HEK293 (cell line): ENCODE measurements around the gene INPP5A.

Experiments used
- CTCF ChIA-PET: fragments of 350-600 bp; formaldehyde crosslinking; extraction: SDS; loops from one replicate; lab custom pipeline; 2021; ENCODE audit warnings: antibody characterized with exemption; lab: Yijun Ruan, JAX
- POLR2A ChIA-PET: fragments of 300-600 bp; formaldehyde crosslinking; extraction: SDS; loops from one replicate; lab custom pipeline; 2020; ENCODE audit warnings: antibody characterized with exemption, inconsistent platforms; lab: Yijun Ruan, JAX
- H3K27ac ChIP-seq: fragments of 200-500 bp; sonication (Bioruptor generic); 2 replicates; pipeline ENCODE4 v1.5.1; 2014; ENCODE audit warnings: low read depth, low read length, control low read depth, inconsistent platforms; ENCODE audit errors: extremely low read depth
- H3K36me3 ChIP-seq, 2 experiments: fragments of 200-500 bp in 1 of 2; sonication (Bioruptor generic) in 1 of 2; 1 replicate in 1 of 2; 2 replicates in 1 of 2; pipeline ENCODE4 v1.5.1; 2014 to 2017; ENCODE audit warnings: inconsistent platforms in 2 of 2, low read length in 2 of 2; ENCODE audit not compliant: control insufficient read depth in 2 of 2, insufficient read depth in 1 of 2
- H3K4me1 ChIP-seq: fragments of 200-500 bp; sonication (Bioruptor generic); 2 replicates; pipeline ENCODE4 v1.5.1; 2014; ENCODE audit warnings: mild to moderate bottlenecking, low read length, inconsistent platforms; ENCODE audit not compliant: control insufficient read depth, insufficient read depth
- H3K4me3 ChIP-seq: 2 replicates; pipeline ENCODE4 v1.5.1; 2011; ENCODE audit warnings: low read depth, mild to moderate bottlenecking, control low read depth, low read length, moderate library complexity
- H3K9me3 ChIP-seq: fragments of 200-500 bp; sonication (Bioruptor generic); 2 replicates; pipeline ENCODE4 v1.5.1; 2014; ENCODE audit warnings: low read depth, low read length, inconsistent platforms; ENCODE audit not compliant: control insufficient read depth, insufficient read depth
- BCL11B ChIP-seq: fragments of 450-650 bp; formaldehyde crosslinking; IDR thresholded peaks from 2 replicates; pipeline ENCODE4 v1.5.1; 2016; ENCODE audit warnings: low read depth, missing biosample characterization, missing genetic modification characterization
- GLIS1 ChIP-seq: fragments of 450-650 bp; formaldehyde crosslinking; IDR thresholded peaks from 2 replicates; pipeline ENCODE4 v1.5.1; 2016; ENCODE audit warnings: missing biosample characterization, missing genetic modification characterization
- GLIS2 ChIP-seq: fragments of 450-650 bp; formaldehyde crosslinking; IDR thresholded peaks from 2 replicates; pipeline ENCODE4 v1.5.1; 2016; ENCODE audit warnings: missing biosample characterization, missing genetic modification characterization
- HOXC10 ChIP-seq: sonication (generic); formaldehyde crosslinking; IDR thresholded peaks from 2 replicates; pipeline ENCODE4 v1.8.1; 2023; ENCODE audit warnings: mild to moderate bottlenecking, missing genetic modification reagents
- INSM2 ChIP-seq: fragments of 450-650 bp; formaldehyde crosslinking; IDR thresholded peaks from 2 replicates; pipeline ENCODE4 v1.5.1; 2016; ENCODE audit warnings: missing biosample characterization, missing genetic modification characterization
- KLF1 ChIP-seq: fragments of 450-650 bp; formaldehyde crosslinking; IDR thresholded peaks from 2 replicates; pipeline ENCODE4 v1.5.1; 2016; ENCODE audit warnings: missing biosample characterization, missing genetic modification characterization
- KLF8 ChIP-seq: fragments of 450-650 bp; formaldehyde crosslinking; IDR thresholded peaks from 2 replicates; pipeline ENCODE4 v1.5.1; 2016; ENCODE audit warnings: missing biosample characterization, missing genetic modification characterization
- OVOL3 ChIP-seq: fragments of 450-650 bp; formaldehyde crosslinking; IDR thresholded peaks from 2 replicates; pipeline ENCODE4 v1.5.1; 2016; ENCODE audit warnings: missing biosample characterization, missing genetic modification characterization
- SCRT2 ChIP-seq: fragments of 450-650 bp; formaldehyde crosslinking; IDR thresholded peaks from 2 replicates; pipeline ENCODE4 v1.5.1; 2016; ENCODE audit warnings: missing biosample characterization, missing genetic modification characterization
- SP2 ChIP-seq: fragments of 450-650 bp; formaldehyde crosslinking; IDR thresholded peaks from 2 replicates; pipeline ENCODE4 v1.5.1; 2016; ENCODE audit warnings: missing biosample characterization, missing genetic modification characterization
- ZBTB10 ChIP-seq: fragments of 450-650 bp; formaldehyde crosslinking; IDR thresholded peaks from 2 replicates; pipeline ENCODE4 v1.5.1; 2016; ENCODE audit warnings: missing biosample characterization, missing genetic modification characterization
- ZFP37 ChIP-seq: fragments of 450-650 bp; formaldehyde crosslinking; IDR thresholded peaks from 2 replicates; pipeline ENCODE4 v1.5.1; 2016; ENCODE audit warnings: missing biosample characterization, missing genetic modification characterization
- ZFP69B ChIP-seq: fragments of 450-650 bp; formaldehyde crosslinking; IDR thresholded peaks from 2 replicates; pipeline ENCODE4 v1.5.1; 2016; ENCODE audit warnings: missing biosample characterization, missing genetic modification characterization
- ZIC2 ChIP-seq: fragments of 450-650 bp; formaldehyde crosslinking; IDR thresholded peaks from 2 replicates; pipeline ENCODE4 v1.5.1; 2016; ENCODE audit warnings: missing biosample characterization, missing genetic modification characterization
- ZNF10 ChIP-seq: fragments of 450-650 bp; formaldehyde crosslinking; IDR thresholded peaks from 2 replicates; pipeline ENCODE4 v1.5.1; 2017; ENCODE audit warnings: missing biosample characterization, missing genetic modification characterization
- ZNF138 ChIP-seq: fragments of 450-650 bp; formaldehyde crosslinking; IDR thresholded peaks from 2 replicates; pipeline ENCODE4 v1.5.1; 2016; ENCODE audit warnings: missing biosample characterization, missing genetic modification characterization, borderline replicate concordance
- ZNF155 ChIP-seq: fragments of 450-650 bp; formaldehyde crosslinking; IDR thresholded peaks from 2 replicates; pipeline ENCODE4 v1.5.1; 2016; ENCODE audit warnings: missing biosample characterization, missing genetic modification characterization
- ZNF184 ChIP-seq: fragments of 450-650 bp; IDR thresholded peaks from 2 replicates; pipeline ENCODE4 v1.5.1; 2018; ENCODE audit warnings: missing biosample characterization, mild to moderate bottlenecking, missing genetic modification characterization
- ZNF266 ChIP-seq: fragments of 450-650 bp; formaldehyde crosslinking; IDR thresholded peaks from 2 replicates; pipeline ENCODE4 v1.5.1; 2016; ENCODE audit warnings: missing biosample characterization, missing genetic modification characterization, low read depth
- ZNF37A ChIP-seq: fragments of 450-650 bp; IDR thresholded peaks from 2 replicates; pipeline ENCODE4 v1.5.1; 2018; ENCODE audit warnings: missing biosample characterization, missing genetic modification characterization
- ZNF433 ChIP-seq: fragments of 450-650 bp; formaldehyde crosslinking; IDR thresholded peaks from 2 replicates; pipeline ENCODE4 v1.5.1; 2016; ENCODE audit warnings: missing biosample characterization, missing genetic modification characterization, low read depth
- ZNF521 ChIP-seq: fragments of 450-650 bp; formaldehyde crosslinking; IDR thresholded peaks from 2 replicates; pipeline ENCODE4 v1.5.1; 2017; ENCODE audit warnings: missing biosample characterization, mild to moderate bottlenecking, missing genetic modification characterization
- ZNF530 ChIP-seq: fragments of 450-650 bp; formaldehyde crosslinking; IDR thresholded peaks from 2 replicates; pipeline ENCODE4 v1.5.1; 2016; ENCODE audit warnings: low read depth, missing biosample characterization, missing genetic modification characterization
- ZNF555 ChIP-seq: fragments of 450-650 bp; formaldehyde crosslinking; conservative IDR thresholded peaks from 2 replicates; pipeline ENCODE4 v1.5.1; 2017; ENCODE audit warnings: missing biosample characterization, mild to moderate bottlenecking, missing genetic modification characterization, inconsistent platforms
- ZNF558 ChIP-seq: fragments of 450-650 bp; formaldehyde crosslinking; IDR thresholded peaks from 2 replicates; pipeline ENCODE4 v1.5.1; 2016; ENCODE audit warnings: missing biosample characterization, missing genetic modification characterization
- ZNF623 ChIP-seq: fragments of 450-650 bp; formaldehyde crosslinking; IDR thresholded peaks from 2 replicates; pipeline ENCODE4 v1.5.1; 2016; ENCODE audit warnings: missing biosample characterization, missing genetic modification characterization
- ZNF629 ChIP-seq: fragments of 450-650 bp; formaldehyde crosslinking; IDR thresholded peaks from 2 replicates; pipeline ENCODE4 v1.5.1; 2017; ENCODE audit warnings: missing biosample characterization, missing genetic modification characterization
- ZNF701 ChIP-seq: fragments of 450-650 bp; formaldehyde crosslinking; IDR thresholded peaks from 2 replicates; pipeline ENCODE4 v1.5.1; 2016; ENCODE audit warnings: missing biosample characterization, missing genetic modification characterization
- ZNF747 ChIP-seq: fragments of 450-650 bp; formaldehyde crosslinking; IDR thresholded peaks from 2 replicates; pipeline ENCODE4 v1.5.1; 2016; ENCODE audit warnings: missing biosample characterization, missing genetic modification characterization
- ZNF768 ChIP-seq: fragments of 450-650 bp; formaldehyde crosslinking; IDR thresholded peaks from 2 replicates; pipeline ENCODE4 v1.5.1; 2018; ENCODE audit warnings: missing biosample characterization, mild to moderate bottlenecking, missing genetic modification characterization
- TF ChIP-seq, protein P1 (sequence below): fragments of 450-650 bp; formaldehyde crosslinking; IDR thresholded peaks from 2 replicates; pipeline ENCODE4 v1.5.1; 2016; ENCODE audit warnings: missing biosample characterization, missing genetic modification characterization, borderline replicate concordance

Gene INPP5A

GRCh38 chr10:132571650-132572544 lies 34.3 kb downstream of the INPP5A start (continued):
- TF ChIP-seq ZFP37 (tag by site-specific recombination), result peak; percentile 36; the same call in 1 of the 2 replicates
- peak; percentile 14; the same call in 1 of the 2 replicates for TF ChIP-seq ZNF623 (tag by site-specific recombination)
- TF ChIP-seq INSM2, result peak; percentile 4; the same call in 1 of the 2 replicates
- peak; percentile 62; the same call in 1 of the 2 replicates for TF ChIP-seq KLF1 (tag by site-specific recombination)
- peak; percentile 43; the same call in 1 of the 2 replicates for TF ChIP-seq SP2
- TF ChIP-seq ZNF747 (tag by site-specific recombination), result no peak
- peak; percentile 76 for TF ChIP-seq ZIC2 (tag by site-specific recombination)
- TF ChIP-seq GLIS1 (tag by site-specific recombination), result peak; percentile 73
- 0 out of 2 replicates have a peak, but pooled peaks have one; percentile 40 for TF ChIP-seq ZNF10
- TF ChIP-seq KLF8 (tag by site-specific recombination), result peak; percentile 58; the same call in 1 of the 2 replicates
- TF ChIP-seq, protein P1, sequence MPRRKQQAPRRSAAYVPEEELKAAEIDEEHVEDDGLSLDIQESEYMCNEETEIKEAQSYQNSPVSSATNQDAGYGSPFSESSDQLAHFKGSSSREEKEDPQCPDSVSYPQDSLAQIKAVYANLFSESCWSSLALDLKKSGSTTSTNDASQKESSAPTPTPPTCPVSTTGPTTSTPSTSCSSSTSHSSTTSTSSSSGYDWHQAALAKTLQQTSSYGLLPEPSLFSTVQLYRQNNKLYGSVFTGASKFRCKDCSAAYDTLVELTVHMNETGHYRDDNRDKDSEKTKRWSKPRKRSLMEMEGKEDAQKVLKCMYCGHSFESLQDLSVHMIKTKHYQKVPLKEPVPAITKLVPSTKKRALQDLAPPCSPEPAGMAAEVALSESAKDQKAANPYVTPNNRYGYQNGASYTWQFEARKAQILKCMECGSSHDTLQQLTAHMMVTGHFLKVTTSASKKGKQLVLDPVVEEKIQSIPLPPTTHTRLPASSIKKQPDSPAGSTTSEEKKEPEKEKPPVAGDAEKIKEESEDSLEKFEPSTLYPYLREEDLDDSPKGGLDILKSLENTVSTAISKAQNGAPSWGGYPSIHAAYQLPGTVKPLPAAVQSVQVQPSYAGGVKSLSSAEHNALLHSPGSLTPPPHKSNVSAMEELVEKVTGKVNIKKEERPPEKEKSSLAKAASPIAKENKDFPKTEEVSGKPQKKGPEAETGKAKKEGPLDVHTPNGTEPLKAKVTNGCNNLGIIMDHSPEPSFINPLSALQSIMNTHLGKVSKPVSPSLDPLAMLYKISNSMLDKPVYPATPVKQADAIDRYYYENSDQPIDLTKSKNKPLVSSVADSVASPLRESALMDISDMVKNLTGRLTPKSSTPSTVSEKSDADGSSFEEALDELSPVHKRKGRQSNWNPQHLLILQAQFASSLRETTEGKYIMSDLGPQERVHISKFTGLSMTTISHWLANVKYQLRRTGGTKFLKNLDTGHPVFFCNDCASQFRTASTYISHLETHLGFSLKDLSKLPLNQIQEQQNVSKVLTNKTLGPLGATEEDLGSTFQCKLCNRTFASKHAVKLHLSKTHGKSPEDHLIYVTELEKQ (tag by site-specific recombination), result peak; percentile 28; the same call in 1 of the 2 replicates
- TF ChIP-seq ZNF184 (tag by site-specific recombination), result peak; percentile 48; the same call in 1 of the 2 replicates

DNA sequence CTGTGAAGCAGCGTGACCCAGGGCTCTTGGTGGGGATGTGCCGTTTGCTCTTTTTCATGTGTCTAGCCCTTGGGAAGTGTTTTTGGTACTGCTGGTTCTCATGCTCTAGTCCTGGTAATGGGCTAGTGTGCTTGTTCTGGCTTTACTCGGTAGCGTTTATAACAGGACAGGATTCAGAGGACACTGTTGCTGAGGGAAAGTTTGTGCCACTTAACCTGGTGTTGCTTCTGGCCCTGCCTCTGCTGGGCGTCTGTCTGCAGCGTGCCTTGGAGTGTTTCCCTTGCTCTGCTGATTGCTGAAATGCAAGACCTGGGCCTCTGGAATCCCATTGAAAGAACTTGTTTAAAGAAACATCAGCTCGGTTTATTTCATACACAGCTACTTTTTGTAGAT lies 35.0 kb downstream of the INPP5A start:
- no peaks in the 10 kb centered on the region for H3K36me3 ChIP-seq
- H3K27ac ChIP-seq, result no peak overlapping the region
- no peaks in the 10 kb centered on the region for H3K9me3 ChIP-seq
- CTCF ChIA-PET, result no interaction called here
- peaks cover 13% of the 10 kb centered on the region for H3K4me1 ChIP-seq
- H3K4me3 ChIP-seq, result no peak overlapping the region
- POLR2A ChIA-PET, result interaction anchor here (0.7 to 1.5 kb wide), 4 partner anchors 14 to 56 kb away, joined by 3 to 4 read pairs (median 4); no protein-coding TSS in a partner anchor
- no peak for TF ChIP-seq ZNF155 (tag by site-specific recombination)
- TF ChIP-seq ZNF530, result no peak
- TF ChIP-seq ZNF138, result no peak
- TF ChIP-seq ZNF701 (tag by site-specific recombination), result no peak
- no peak for TF ChIP-seq OVOL3 (tag by site-specific recombination)
- TF ChIP-seq ZNF266 (tag by site-specific recombination), result no peak
- no peak for TF ChIP-seq ZNF555 (tag by site-specific recombination)
- no peak for TF ChIP-seq ZNF433 (tag by site-specific recombination)
- TF ChIP-seq BCL11B, result no peak
- no peak for TF ChIP-seq ZNF558
- TF ChIP-seq ZFP69B (tag by site-specific recombination), result no peak
- TF ChIP-seq KLF8 (tag by site-specific recombination), result peak; percentile 18; the same call in 1 of the 2 replicates
- no peak for TF ChIP-seq KLF1 (tag by site-specific recombination)
- no peak for TF ChIP-seq ZNF37A (tag by site-specific recombination)
- no peak for TF ChIP-seq ZNF768 (tag by site-specific recombination)
- no peak for TF ChIP-seq HOXC10
- no peak for TF ChIP-seq ZBTB10 (tag by site-specific recombination)
- no peak for TF ChIP-seq GLIS2 (tag by site-specific recombination)
- TF ChIP-seq ZNF629 (tag by site-specific recombination), result no peak
- peak; percentile 45; the same call in 1 of the 2 replicates for TF ChIP-seq SCRT2 (tag by site-specific recombination)
- no peak for TF ChIP-seq ZNF521 (tag by site-specific recombination)
